HCT116 (cell line): ENCODE data around the gene GALNT16.

Source experiments
- ATF3 ChIP-seq: IDR thresholded peaks from 2 replicates; pipeline ENCODE4 v1.6.1; 2012
- CTCF ChIP-seq, 3 experiments: fragments of 200-600 bp in 1 of 3; sonication (generic) in 1 of 3; IDR thresholded peaks in 2 of 3; conservative IDR thresholded peaks in 1 of 3; 2 replicates each; pipeline ENCODE4 v1.5.1; 2012 to 2017; ENCODE audit warnings: low read depth in 2 of 3, low read length in 2 of 3, antibody characterized with exemption in 1 of 3, borderline replicate concordance in 1 of 3, control low read depth in 1 of 3, mild to moderate bottlenecking in 1 of 3, mixed read lengths in 1 of 3, mixed run types in 1 of 3, moderate library complexity in 1 of 3; ENCODE audit not compliant: insufficient read depth in 1 of 3
- ELF1 ChIP-seq: IDR thresholded peaks from 2 replicates; pipeline ENCODE4 v1.6.1; 2012; ENCODE audit warnings: low read depth, borderline replicate concordance
- EZH2 ChIP-seq: fragments of 200-600 bp; sonication (generic); IDR thresholded peaks from 2 replicates; pipeline ENCODE4 v1.6.1; 2017; ENCODE audit warnings: antibody characterized with exemption, mixed run types
- EZH2phosphoT487 ChIP-seq: fragments of 200-600 bp; IDR thresholded peaks from 2 replicates; pipeline ENCODE4 v1.6.1; 2018; ENCODE audit warnings: antibody characterized with exemption, borderline replicate concordance
- JUND ChIP-seq: IDR thresholded peaks from 2 replicates; pipeline ENCODE4 v1.6.1; 2012
- MAX ChIP-seq: IDR thresholded peaks from 2 replicates; pipeline ENCODE4 v1.6.1; 2012
- POLR2A ChIP-seq: IDR thresholded peaks from 2 replicates; pipeline ENCODE4 v1.7.0; 2011; ENCODE audit warnings: borderline replicate concordance; ENCODE audit not compliant: insufficient read depth, insufficient read length; ENCODE audit errors: extremely low read depth
- POLR2AphosphoS5 ChIP-seq: IDR thresholded peaks from 2 replicates; pipeline ENCODE4 v1.6.1; 2011; ENCODE audit warnings: mild to moderate bottlenecking, low read depth, low read length, moderate library complexity
- REST ChIP-seq: IDR thresholded peaks from 2 replicates; pipeline ENCODE4 v1.6.1; 2012; ENCODE audit warnings: low read depth
- SP1 ChIP-seq: IDR thresholded peaks from 2 replicates; pipeline ENCODE4 v1.6.1; 2012; ENCODE audit warnings: low read depth
- TCF7L2 ChIP-seq: IDR thresholded peaks from 2 replicates; pipeline ENCODE4 v1.7.0; 2011; ENCODE audit warnings: borderline replicate concordance, inconsistent platforms; ENCODE audit not compliant: insufficient read depth, insufficient read length; ENCODE audit errors: extremely low read depth
- YY1 ChIP-seq: IDR thresholded peaks from 2 replicates; pipeline ENCODE4 v1.6.1; 2011; ENCODE audit warnings: low read length, low read depth, moderate library complexity, mild to moderate bottlenecking; ENCODE audit not compliant: insufficient replicate concordance; ENCODE audit errors: extremely low read depth
- ZNF274 ChIP-seq: fragments of 200-500 bp; sonication (Bioruptor generic); IDR thresholded peaks from 2 replicates; pipeline ENCODE4 v1.6.1; 2014; ENCODE audit warnings: mild to moderate bottlenecking, low read depth, low read length, inconsistent platforms

GRCh38 chr14:69399750-69400149 lies 139.8 kb downstream of the GALNT16 start:
- TF ChIP-seq CTCF (IDR thresholded peaks at IDR 0.05 in 2 of 3, conservative IDR thresholded peaks at IDR 0.05 in 1 of 3; ENCODE audit: borderline replicate concordance in 1 of 3, insufficient read depth in 1 of 3, low read depth in 2 of 3, low read length in 2 of 3) (no peak), POLR2AphosphoS5 (no peak), SP1 (no peak), POLR2A (no peak), EZH2 (no peak), YY1 (no peak), EZH2phosphoT487 (no peak), REST (no peak), JUND (no peak), ZNF274 (no peak), MAX (no peak), TCF7L2 (no peak), ATF3 (no peak), ELF1 (no peak)
